NCI-H2227 (cell line): ENCODE measurements around the gene PCMTD2.

Experiments used
- DNase-seq: peaks from one replicate; lab custom pipeline; 2025; ENCODE audit not compliant: unreplicated experiment; lab: John Stamatoyannopoulos, UW

PCMTD2 gene

GRCh38 chr20:64254571-64255360 lies 782 bp upstream of the PCMTD2 start:
- DNase-seq = no peak

- DNase-seq = no peak
Measured at GRCh38 chr20:64256282-64256935, 861 bp downstream of the PCMTD2 start.

GRCh38 chr20:64257107-64257757 lies 1.7 kb downstream of the PCMTD2 start:
- DNase-seq = no peak

GRCh38 chr20:64258071-64258823 lies 2.7 kb downstream of the PCMTD2 start:
- no peak for DNase-seq

- no peak for DNase-seq
Measured at GRCh38 chr20:64260239-64260638, 4.7 kb downstream of the PCMTD2 start.

- no peak for DNase-seq
Measured at GRCh38 chr20:64261138-64261537, 5.6 kb downstream of the PCMTD2 start.

GRCh38 chr20:64264091-64264490 lies 8.5 kb downstream of the PCMTD2 start:
- DNase-seq = no peak

GRCh38 chr20:64265201-64265600 lies 9.7 kb downstream of the PCMTD2 start:
- no peak for DNase-seq

- DNase-seq = no peak
Measured at GRCh38 chr20:64266988-64267387, 11.4 kb downstream of the PCMTD2 start.

- no peak for DNase-seq
Measured at GRCh38 chr20:64268174-64268573, 12.6 kb downstream of the PCMTD2 start.

- no peak for DNase-seq
Measured at GRCh38 chr20:64269604-64270411, 14.3 kb downstream of the PCMTD2 start.

- DNase-seq = no peak
Measured at GRCh38 chr20:64271636-64272035, 16.1 kb downstream of the PCMTD2 start.

- DNase-seq = no peak
Measured at GRCh38 chr20:64273109-64273508, 17.6 kb downstream of the PCMTD2 start.

GRCh38 chr20:64276817-64277216 lies 21.3 kb downstream of the PCMTD2 start:
- no peak for DNase-seq

- DNase-seq = no peak
Measured at GRCh38 chr20:64277571-64278316, 22.2 kb downstream of the PCMTD2 start.

GRCh38 chr20:64278317-64278681 lies 22.8 kb downstream of the PCMTD2 start:
- no peak for DNase-seq

GRCh38 chr20:64279826-64280459 lies 24.4 kb downstream of the PCMTD2 start:
- DNase-seq = no peak

- DNase-seq = no peak
Measured at GRCh38 chr20:64280460-64280843, 24.9 kb downstream of the PCMTD2 start.

GRCh38 chr20:64283646-64284045 lies 28.1 kb downstream of the PCMTD2 start:
- DNase-seq = no peak
